ENCODE results near the gene CTRL. TPM values are rescaled to one million over a fixed set of nuclear protein-coding genes. Genes with fewer than 3 reads are reported as not detected.
A peak's percentile ranks its signal among the peaks of the same experiment; 100 is the strongest.
"Not testable (repeated sequence)": the region's sequence is repeated elsewhere in the genome, so short reads cannot be mapped to it uniquely, and the experiment has no call there.

Gene CTRL
- 1.8 TPM for polyA plus RNA-seq (2012; ENCODE audit: low read depth, missing spikeins)

- DNase-seq (ENCODE audit: insufficient read length, low spot score), result no peak
- TF ChIP-seq POLR2A (IDR thresholded peaks at IDR 0.05; ENCODE audit: low read depth, low read length) (peak; percentile 38), TAF1 (IDR thresholded peaks at IDR 0.05; ENCODE audit: low read depth, low read length) (no peak), POU2F2 (IDR thresholded peaks at IDR 0.05; ENCODE audit: low read depth, low read length) (0 out of 2 replicates have a peak, but pooled peaks have one; percentile 4), PAX5 (IDR thresholded peaks at IDR 0.05; ENCODE audit: insufficient read depth, low read length, severe bottlenecking) (no peak), SPI1 (IDR thresholded peaks at IDR 0.05; ENCODE audit: low read depth, low read length) (no peak), POLR2AphosphoS5 (IDR thresholded peaks at IDR 0.05; ENCODE audit: low read depth, low read length) (no peak)
- FAIRE-seq, result no peak
Observed at GRCh38 chr16:67931712-67932461, at the start of gene CTRL. Gene CTRL (minus strand): TSS chr16:67931862. CDS start chr16:67931852, 10 bp downstream.

GRCh38 chr16:67979955-67980678 lies 48.5 kb upstream of the CTRL start, which contains the start of gene DPEP3:
Gene DPEP3 (minus strand): TSS chr16:67980499. CDS start chr16:67980380, 119 bp downstream.
- no peak for FAIRE-seq
- TF ChIP-seq POU2F2 (IDR thresholded peaks at IDR 0.05; ENCODE audit: low read depth, low read length) (no peak), POLR2AphosphoS5 (IDR thresholded peaks at IDR 0.05; ENCODE audit: low read depth, low read length) (no peak)
- DNase-seq (ENCODE audit: insufficient read length, low spot score), result no peak

- DNase-seq (ENCODE audit: insufficient read length, low spot score) (no peak), FAIRE-seq (no peak)
Observed at GRCh38 chr16:67977469-67978227, 46.0 kb upstream of the CTRL start.

GRCh38 chr16:67977005-67977404 lies 45.3 kb upstream of the CTRL start:
- TF ChIP-seq PAX5 (IDR thresholded peaks at IDR 0.05; ENCODE audit: insufficient read depth, low read length, severe bottlenecking) (no peak), POLR2A (IDR thresholded peaks at IDR 0.05; ENCODE audit: low read depth, low read length) (no peak)
- FAIRE-seq, result no peak

More at GRCh38 chr16:67977469-67978227, 46.0 kb upstream of the CTRL start:
- no peak for TF ChIP-seq POU2F2 (IDR thresholded peaks at IDR 0.05; ENCODE audit: low read depth, low read length)
- no peak for TF ChIP-seq PAX5 (IDR thresholded peaks at IDR 0.05; ENCODE audit: insufficient read depth, low read length, severe bottlenecking)
- no peak for TF ChIP-seq SPI1 (IDR thresholded peaks at IDR 0.05; ENCODE audit: low read depth, low read length)
- TF ChIP-seq POLR2A (IDR thresholded peaks at IDR 0.05; ENCODE audit: low read depth, low read length), result no peak
- TF ChIP-seq TAF1 (IDR thresholded peaks at IDR 0.05; ENCODE audit: low read depth, low read length), result no peak
- TF ChIP-seq POLR2AphosphoS5 (IDR thresholded peaks at IDR 0.05; ENCODE audit: low read depth, low read length), result no peak

GRCh38 chr16:67976205-67976604 lies 44.5 kb upstream of the CTRL start:
- FAIRE-seq (no peak), DNase-seq (ENCODE audit: insufficient read length, low spot score) (no peak)
- TF ChIP-seq POU2F2 (IDR thresholded peaks at IDR 0.05; ENCODE audit: low read depth, low read length) (no peak), POLR2A (IDR thresholded peaks at IDR 0.05; ENCODE audit: low read depth, low read length) (no peak), TAF1 (IDR thresholded peaks at IDR 0.05; ENCODE audit: low read depth, low read length) (no peak), PAX5 (IDR thresholded peaks at IDR 0.05; ENCODE audit: insufficient read depth, low read length, severe bottlenecking) (no peak), POLR2AphosphoS5 (IDR thresholded peaks at IDR 0.05; ENCODE audit: low read depth, low read length) (no peak), SPI1 (IDR thresholded peaks at IDR 0.05; ENCODE audit: low read depth, low read length) (no peak)

More at GRCh38 chr16:67977005-67977404, 45.3 kb upstream of the CTRL start:
- DNase-seq (ENCODE audit: insufficient read length, low spot score), result no peak

- FAIRE-seq (no peak), DNase-seq (ENCODE audit: insufficient read length, low spot score) (no peak)
- TF ChIP-seq SPI1 (IDR thresholded peaks at IDR 0.05; ENCODE audit: low read depth, low read length) (peak; percentile 28; the same call in 1 of the 2 replicates), POU2F2 (IDR thresholded peaks at IDR 0.05; ENCODE audit: low read depth, low read length) (no peak)
Observed at GRCh38 chr16:67975321-67976105, 43.9 kb upstream of the CTRL start.

GRCh38 chr16:67972285-67972684 lies 40.6 kb upstream of the CTRL start:
- DNase-seq (ENCODE audit: insufficient read length, low spot score); FAIRE-seq: not testable (repeated sequence)

- DNase-seq (ENCODE audit: insufficient read length, low spot score), result no peak
- no peak for FAIRE-seq
- TF ChIP-seq POLR2A (IDR thresholded peaks at IDR 0.05; ENCODE audit: low read depth, low read length), result no peak
- no peak for TF ChIP-seq POLR2AphosphoS5 (IDR thresholded peaks at IDR 0.05; ENCODE audit: low read depth, low read length)
- no peak for TF ChIP-seq PAX5 (IDR thresholded peaks at IDR 0.05; ENCODE audit: insufficient read depth, low read length, severe bottlenecking)
- TF ChIP-seq TAF1 (IDR thresholded peaks at IDR 0.05; ENCODE audit: low read depth, low read length), result no peak
- no peak for TF ChIP-seq POU2F2 (IDR thresholded peaks at IDR 0.05; ENCODE audit: low read depth, low read length)
- no peak for TF ChIP-seq SPI1 (IDR thresholded peaks at IDR 0.05; ENCODE audit: low read depth, low read length)
Observed at GRCh38 chr16:67971111-67971510, 39.4 kb upstream of the CTRL start.
